Right atrium auricular region (tissue), 2 donors: ENCODE results near the gene EDARADD. TPM values are rescaled to one million over a fixed set of nuclear protein-coding genes. Genes with fewer than 3 reads are reported as not detected.
"Not testable (repeated sequence)": the region's sequence is repeated elsewhere in the genome, so short reads cannot be mapped to it uniquely, and the experiment has no call there.

Source experiments
- DNase-seq: peaks from one replicate; pipeline ENCODE4 v3.0.0-alpha.2; 2019; ENCODE audit warnings: low spot score
- H3K27ac ChIP-seq, 2 donors: fragments of 200-600 bp; sonication (generic); 1 replicate in 1 of 2; 2 replicates in 1 of 2; pipeline ENCODE4 v1.5.1; 2016 to 2019
- H3K27me3 ChIP-seq, 2 donors: fragments of 200-600 bp; sonication (generic); one replicate each; pipeline versions ENCODE4 v1.5.1 to v1.6.0; 2017 to 2019
- H3K36me3 ChIP-seq: fragments of 200-600 bp; sonication (generic); one replicate; pipeline ENCODE4 v1.5.1; 2016
- H3K4me1 ChIP-seq, 2 donors: fragments of 200-600 bp; sonication (generic); one replicate each; pipeline versions ENCODE4 v1.5.1 to v1.6.0; 2017 to 2019
- H3K4me3 ChIP-seq, 2 donors: fragments of 200-600 bp; sonication (generic); 1 replicate in 1 of 2; 2 replicates in 1 of 2; pipeline ENCODE4 v1.5.1; 2017 to 2019; ENCODE audit warnings: mild to moderate bottlenecking in 1 of 2, moderate library complexity in 1 of 2
- H3K9me3 ChIP-seq, 2 donors: fragments of 200-600 bp; sonication (generic); one replicate each; pipeline ENCODE4 v1.5.1; 2019
- total RNA-seq, 2 donors: library from RNA; depleted of rRNA; stranded (reverse); fragments of >200 nt; gene quantifications; one replicate each; pipeline ENCODE4 v1.1.0, GENCODE V29; 2016
- TF ChIP-seq, protein P1 (sequence below), 2 donors: fragments of 200-600 bp; sonication (generic); IDR thresholded peaks; one replicate each; pipeline ENCODE4 v1.5.1; 2019; ENCODE audit warnings: antibody characterized with exemption in 2 of 2

The EDARADD gene
- total RNA-seq, 2 donors from 2014 or later = 0.63 TPM; not detected in 1

DNA sequence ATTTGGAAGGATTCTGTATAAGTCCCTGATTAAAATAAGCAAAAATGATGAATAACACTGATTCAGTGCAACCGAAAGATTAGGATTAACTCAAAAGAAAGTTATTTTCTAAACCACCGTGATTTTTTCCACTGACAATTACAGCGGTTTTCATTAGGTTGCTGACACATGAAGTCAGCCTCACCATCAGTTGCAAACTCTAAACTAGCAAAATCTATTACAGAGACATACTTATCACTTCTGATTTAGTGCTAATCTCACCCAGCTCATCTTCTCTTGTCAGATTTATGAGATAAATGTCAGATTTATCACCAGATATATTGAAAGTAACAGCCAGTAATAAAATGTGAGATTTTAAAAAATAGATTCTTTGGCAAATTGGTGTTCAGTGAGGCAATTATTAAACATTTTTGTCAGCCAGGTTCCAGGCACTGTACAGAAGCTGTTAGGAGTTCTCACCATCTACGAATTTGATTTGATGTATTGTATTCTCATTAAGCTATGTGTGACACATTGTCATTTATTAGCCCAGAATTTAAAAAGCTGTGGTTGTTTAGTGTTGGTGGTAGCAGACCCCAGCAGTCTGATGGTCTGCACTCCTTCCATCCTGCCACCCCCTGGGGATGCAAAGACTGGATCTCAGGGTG is 92.4 kb downstream of the EDARADD start:
- TF ChIP-seq, protein P1, sequence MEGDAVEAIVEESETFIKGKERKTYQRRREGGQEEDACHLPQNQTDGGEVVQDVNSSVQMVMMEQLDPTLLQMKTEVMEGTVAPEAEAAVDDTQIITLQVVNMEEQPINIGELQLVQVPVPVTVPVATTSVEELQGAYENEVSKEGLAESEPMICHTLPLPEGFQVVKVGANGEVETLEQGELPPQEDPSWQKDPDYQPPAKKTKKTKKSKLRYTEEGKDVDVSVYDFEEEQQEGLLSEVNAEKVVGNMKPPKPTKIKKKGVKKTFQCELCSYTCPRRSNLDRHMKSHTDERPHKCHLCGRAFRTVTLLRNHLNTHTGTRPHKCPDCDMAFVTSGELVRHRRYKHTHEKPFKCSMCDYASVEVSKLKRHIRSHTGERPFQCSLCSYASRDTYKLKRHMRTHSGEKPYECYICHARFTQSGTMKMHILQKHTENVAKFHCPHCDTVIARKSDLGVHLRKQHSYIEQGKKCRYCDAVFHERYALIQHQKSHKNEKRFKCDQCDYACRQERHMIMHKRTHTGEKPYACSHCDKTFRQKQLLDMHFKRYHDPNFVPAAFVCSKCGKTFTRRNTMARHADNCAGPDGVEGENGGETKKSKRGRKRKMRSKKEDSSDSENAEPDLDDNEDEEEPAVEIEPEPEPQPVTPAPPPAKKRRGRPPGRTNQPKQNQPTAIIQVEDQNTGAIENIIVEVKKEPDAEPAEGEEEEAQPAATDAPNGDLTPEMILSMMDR (IDR thresholded peaks at IDR 0.05) = no peak
- Histone ChIP-seq H3K27ac (no peak overlapping the region), H3K27me3 (no peaks in the 10 kb centered on the region), H3K4me3 (no peak overlapping the region), H3K9me3 (no peaks in the 10 kb centered on the region), H3K4me1 (peaks cover 0 to 6% of the 10 kb centered on the region in 2 donors), H3K36me3 (no peaks in the 10 kb centered on the region)
- DNase-seq = no peak

DNA sequence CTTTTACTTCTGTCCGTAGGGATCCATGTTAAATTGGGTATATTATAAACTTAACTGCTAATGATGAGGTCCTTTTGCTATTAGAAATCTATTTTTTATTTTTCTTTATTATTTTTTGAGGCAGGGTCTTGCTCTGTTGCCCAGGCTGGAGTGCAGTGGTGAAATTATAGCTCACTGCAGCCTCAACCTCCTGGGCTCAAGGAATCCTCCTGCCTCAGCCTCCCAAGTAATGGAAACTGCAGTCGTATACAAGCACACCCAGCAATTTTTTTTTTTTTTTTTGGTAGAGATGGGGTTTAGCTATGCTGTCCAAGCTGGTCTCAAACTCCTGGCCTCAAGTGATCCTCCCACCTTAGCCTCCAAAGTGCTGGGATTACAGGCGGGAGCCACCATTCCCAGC is 95.1 kb downstream of the EDARADD start:
- not testable (repeated sequence) for DNase-seq, H3K27me3 ChIP-seq, H3K9me3 ChIP-seq, H3K27ac ChIP-seq, H3K4me1 ChIP-seq, H3K4me3 ChIP-seq, H3K36me3 ChIP-seq

DNA sequence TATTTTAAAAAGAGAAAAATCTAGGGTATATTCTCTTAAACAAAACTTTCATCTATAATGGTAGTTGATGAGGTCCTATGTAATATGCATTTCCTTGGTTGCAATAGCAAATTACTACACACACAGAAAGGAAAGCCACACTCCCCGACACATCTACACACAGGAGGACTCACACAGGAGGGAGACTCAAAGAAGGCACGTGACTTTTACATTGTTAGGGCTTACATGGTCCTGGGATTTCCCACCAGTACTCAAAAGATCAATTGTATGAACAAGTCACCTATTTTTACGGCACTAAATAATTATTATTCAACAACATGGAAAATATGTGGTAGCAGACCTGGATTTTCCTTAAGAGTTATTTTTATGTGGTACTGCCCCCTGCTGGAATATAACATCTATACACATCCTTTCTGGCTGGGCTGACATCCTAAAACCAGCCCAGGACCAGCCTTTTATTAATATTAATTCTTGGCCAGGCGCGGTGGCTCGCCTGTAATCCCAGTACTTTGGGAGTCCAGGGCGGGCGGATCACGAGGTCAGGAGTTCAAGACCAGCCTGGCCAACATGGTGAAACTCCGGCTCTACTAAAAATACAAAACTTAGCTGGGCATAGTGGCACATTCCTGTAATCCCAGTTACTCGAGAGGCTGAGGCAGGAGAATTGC is 95.8 kb downstream of the EDARADD start:
- Histone ChIP-seq H3K36me3 (no peaks in the 10 kb centered on the region), H3K4me1 (peaks cover 0 to 12% of the 10 kb centered on the region in 2 donors), H3K9me3 (no peaks in the 10 kb centered on the region), H3K27me3 (no peaks in the 10 kb centered on the region), H3K4me3 (no peak overlapping the region), H3K27ac (no peak overlapping the region)
- TF ChIP-seq, protein P1 (IDR thresholded peaks at IDR 0.05) = peak in 1 of 2 donors; percentile 76
- DNase-seq = no peak

DNA sequence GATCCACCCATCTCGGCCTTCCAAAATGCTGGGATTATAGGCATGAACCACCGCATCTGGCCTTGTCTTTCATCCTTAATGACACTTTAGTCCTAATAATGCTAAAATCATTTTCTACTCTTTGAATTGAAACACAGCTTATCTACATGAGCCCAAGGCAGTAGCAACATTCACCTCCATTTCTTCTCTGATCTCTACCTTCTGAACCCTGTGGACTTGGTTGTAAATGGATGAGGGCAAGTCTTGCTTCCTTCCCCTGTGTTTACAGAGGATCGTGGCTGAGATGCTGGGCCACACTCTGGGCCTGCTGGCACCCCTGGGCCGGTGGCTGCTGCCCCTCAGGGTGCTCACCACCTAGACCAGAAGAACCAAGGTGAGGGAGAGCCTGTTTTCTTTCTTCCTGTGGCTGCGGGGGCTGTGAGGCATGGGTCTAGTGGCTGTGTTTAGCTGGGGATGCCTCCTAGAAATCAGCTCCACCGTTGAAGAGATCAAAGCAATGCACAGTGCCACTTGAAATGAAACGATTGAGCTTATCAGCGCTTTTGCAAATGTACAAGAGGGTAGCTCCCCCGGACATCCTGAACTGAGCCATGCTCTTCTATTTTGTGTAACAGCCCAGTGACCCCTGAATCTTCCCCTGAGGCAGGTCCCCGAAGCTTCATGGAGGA is 97.5 kb downstream of the EDARADD start:
- Histone ChIP-seq H3K27me3 (no peaks in the 10 kb centered on the region), H3K27ac (no peak overlapping the region), H3K9me3 (no peaks in the 10 kb centered on the region), H3K4me3 (no peak overlapping the region), H3K36me3 (no peaks in the 10 kb centered on the region), H3K4me1 (peaks cover 0 to 12% of the 10 kb centered on the region in 2 donors)
- DNase-seq = no peak
- TF ChIP-seq, protein P1 (IDR thresholded peaks at IDR 0.05) = no peak

DNA sequence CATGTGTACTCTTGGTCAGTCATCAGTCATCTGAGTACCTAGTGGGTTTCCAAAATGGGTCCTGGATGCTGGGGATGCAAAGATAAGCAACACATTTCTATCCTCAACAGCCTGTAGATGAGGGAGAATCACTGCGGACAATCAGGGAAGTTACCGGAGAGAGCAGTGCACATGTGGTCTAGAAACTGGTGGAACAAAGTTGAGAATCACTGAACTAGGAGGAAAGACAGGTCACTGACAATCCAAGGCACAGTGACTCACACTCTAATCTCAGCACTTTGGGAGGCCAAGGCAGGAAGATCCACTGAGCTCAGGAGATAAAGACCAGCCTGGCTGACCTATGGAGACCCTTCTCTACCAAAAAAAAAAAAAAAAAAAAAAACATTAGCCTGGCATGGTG is 98.3 kb downstream of the EDARADD start:
- no peaks in the 10 kb centered on the region for H3K27me3 ChIP-seq
- H3K36me3 ChIP-seq = no peaks in the 10 kb centered on the region
- H3K4me3 ChIP-seq = no peak overlapping the region
- DNase-seq = no peak
- no peaks in the 10 kb centered on the region for H3K9me3 ChIP-seq
- no peak overlapping the region for H3K27ac ChIP-seq
- H3K4me1 ChIP-seq = peaks cover 0 to 12% of the 10 kb centered on the region in 2 donors
- TF ChIP-seq, protein P1 (IDR thresholded peaks at IDR 0.05) = no peak

DNA sequence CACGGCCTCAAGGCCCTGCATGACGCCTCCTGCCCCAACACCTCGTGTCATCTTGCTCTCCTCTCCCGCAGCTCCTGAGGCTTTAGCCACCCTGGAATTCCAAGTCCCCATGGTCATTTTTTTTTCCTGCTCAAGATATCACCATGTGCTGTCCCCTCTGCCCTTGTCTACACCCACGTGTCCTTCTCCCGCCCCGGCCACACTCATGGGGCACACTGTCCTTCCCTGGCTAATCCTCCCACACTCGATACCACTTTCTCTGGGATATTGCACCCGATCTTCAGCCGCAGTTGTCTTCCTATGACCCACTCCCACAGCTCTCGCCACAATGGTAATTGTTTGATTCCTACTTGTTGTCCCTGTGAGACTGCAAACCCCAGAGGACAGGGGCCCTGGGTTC is 100.0 kb downstream of the EDARADD start:
- Histone ChIP-seq H3K4me1 (peaks cover 0 to 12% of the 10 kb centered on the region in 2 donors), H3K4me3 (no peak overlapping the region), H3K9me3 (no peaks in the 10 kb centered on the region), H3K27ac (peak overlapping the region in 1 of 2 donors; percentile 53), H3K27me3 (no peaks in the 10 kb centered on the region), H3K36me3 (no peaks in the 10 kb centered on the region)
- TF ChIP-seq, protein P1 (IDR thresholded peaks at IDR 0.05) = no peak
- DNase-seq = no peak
